Fibroblast of skin of scalp (primary cell): ENCODE data around the gene CYFIP1. TPM values are rescaled to one million over a fixed set of nuclear protein-coding genes. Genes with fewer than 3 reads are reported as not detected.
"Not testable (repeated sequence)": the region's sequence is repeated elsewhere in the genome, so short reads cannot be mapped to it uniquely, and the experiment has no call there.

Experiments used
- DNase-seq: peaks from one replicate; pipeline ENCODE4 v3.0.0-alpha.2; 2013
- polyA plus RNA-seq, 2 experiments: library from polyadenylated mRNA; unstranded; fragments of 120-200 nt; gene quantifications; one replicate each; pipeline ENCODE4 v1.2.1, GENCODE V29; 2013; ENCODE audit not compliant: insufficient read length in 2 of 2

The CYFIP1 gene
- polyA plus RNA-seq (2013, experiment 1 of 2; ENCODE audit: insufficient read length): 71.9 TPM
- polyA plus RNA-seq (2013, experiment 2 of 2; ENCODE audit: insufficient read length): 73.8 TPM

DNA sequence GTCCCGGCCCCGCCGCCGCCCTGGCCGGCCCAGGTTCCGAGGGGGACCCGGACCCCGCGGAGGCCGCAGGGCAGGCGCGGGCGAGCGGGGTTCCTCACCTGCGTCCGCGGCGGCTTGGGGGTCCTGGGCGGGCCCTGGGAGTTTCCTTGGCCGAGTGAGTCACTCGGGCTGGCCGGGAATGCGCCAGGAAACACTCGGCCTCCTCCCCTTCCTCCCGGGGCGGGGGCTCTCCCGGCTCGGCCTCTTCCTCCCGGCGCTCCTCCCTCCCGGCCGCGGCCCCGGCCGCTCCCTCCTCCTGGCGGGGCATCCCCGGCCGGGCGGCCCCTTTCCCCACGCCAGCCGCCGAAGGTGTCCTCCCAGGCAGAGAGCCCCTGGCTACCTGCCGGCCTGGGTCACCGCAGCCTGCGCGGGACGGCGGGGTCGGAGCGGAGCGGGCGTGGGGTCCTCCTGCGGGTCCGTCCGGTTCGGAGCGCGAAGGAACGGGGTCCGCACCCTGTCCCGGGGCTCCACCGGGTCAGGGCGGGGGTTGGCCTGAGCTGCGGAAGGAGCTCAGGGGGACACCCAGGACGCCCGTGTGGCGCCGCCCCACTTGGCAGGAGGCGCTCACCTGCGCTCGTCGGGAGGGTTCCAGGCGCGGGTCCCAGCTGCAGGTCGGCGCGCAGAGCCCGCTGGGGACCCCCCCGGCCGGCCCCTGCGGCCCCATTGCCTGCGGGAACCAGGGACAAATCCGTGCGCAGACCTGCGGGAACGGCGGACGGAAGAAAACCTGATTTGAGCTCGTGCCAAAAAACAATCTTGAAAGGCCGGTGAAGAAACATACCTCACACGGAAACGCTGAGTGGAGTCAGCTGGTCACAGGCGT, at the start of gene CYFIP1:
Gene CYFIP1 (minus strand): TSS at position 180 of the 862 bp plus-strand sequence. CDS start 33,083 bp downstream, outside the sequence.
- DNase-seq: peak; percentile 88

DNA sequence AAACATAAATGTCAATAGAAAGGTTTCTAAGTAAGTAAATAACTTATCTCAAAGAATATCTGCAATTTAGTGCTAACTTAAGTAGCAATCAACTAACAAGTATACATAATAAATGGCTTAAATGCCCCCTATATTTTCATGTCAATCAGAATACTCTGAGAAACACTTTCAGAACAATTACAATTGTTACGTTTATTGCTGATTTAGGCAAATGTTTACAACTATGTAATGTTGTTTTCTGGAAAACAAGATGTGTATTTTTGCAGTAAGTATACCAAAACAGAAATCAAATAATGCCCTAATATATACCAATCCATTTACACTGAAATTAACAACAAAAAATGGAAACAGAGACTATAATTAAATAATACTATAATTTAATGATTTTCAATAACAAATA, 46.0 kb upstream of the CYFIP1 start:
- no peak for DNase-seq

GRCh38 chr15:23022156-23022555, 42.0 kb upstream of the CYFIP1 start:
- no peak for DNase-seq

GRCh38 chr15:23014394-23015000, 34.3 kb upstream of the CYFIP1 start:
- DNase-seq: no peak

DNA sequence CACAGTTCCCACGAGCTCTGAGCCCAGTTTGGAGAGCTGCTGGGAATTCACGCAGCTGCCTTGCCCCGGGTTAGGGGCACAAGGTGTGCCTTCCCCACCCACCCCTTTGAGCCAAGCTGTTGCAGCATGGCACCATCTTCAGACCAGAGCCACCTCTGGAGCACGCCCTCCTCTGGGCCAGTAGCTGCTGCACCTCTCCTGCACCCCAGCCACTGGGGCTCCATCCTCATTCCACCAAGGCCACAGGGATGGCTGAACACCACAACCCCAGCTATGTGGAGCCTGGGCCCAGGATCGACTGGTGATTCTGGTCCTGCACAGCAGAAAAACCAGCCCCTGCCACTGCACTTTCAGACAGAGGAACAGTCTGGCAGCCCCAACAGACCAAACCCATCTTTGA, 33.5 kb upstream of the CYFIP1 start:
- no peak for DNase-seq

GRCh38 chr15:23012616-23013015, 32.4 kb upstream of the CYFIP1 start:
- not testable (repeated sequence) for DNase-seq

DNA sequence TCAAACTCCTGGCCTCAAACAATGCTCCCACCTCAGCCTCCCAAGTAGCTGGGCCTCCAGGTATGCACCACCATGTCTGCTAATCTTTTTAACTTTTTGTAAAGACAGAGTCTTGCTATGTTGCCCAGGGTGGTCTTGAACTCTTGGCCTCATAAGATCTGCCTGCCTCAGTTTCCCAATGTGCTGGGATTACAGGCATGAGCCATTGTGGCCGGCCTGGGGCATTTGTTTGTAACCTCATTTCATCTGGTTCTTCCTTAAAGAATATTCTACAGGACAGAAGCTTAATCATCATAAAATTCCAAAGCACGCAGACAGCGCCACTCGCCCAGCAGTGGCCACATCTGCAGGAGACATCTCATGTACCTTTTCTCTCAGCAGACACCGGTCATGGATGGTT, 23.6 kb upstream of the CYFIP1 start:
- no peak for DNase-seq

DNA sequence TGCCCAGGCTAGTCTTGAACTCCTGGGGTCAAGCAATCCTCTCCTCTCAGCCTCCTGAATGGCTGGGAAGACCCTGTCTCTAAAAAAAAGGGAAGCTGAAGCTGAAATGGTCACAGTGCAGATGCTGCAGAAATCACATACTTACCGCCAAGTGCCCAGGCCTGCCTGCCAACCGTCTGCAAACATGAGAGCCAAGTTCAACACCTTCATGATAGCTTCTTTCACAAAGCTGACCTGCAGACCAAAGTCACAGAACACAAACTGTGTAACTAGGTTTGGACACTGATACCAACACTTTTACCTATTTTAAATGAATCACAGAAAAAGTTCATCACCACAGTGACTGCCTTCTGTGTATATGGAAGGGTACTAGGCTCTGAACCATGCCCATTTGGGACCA, 22.8 kb upstream of the CYFIP1 start:
- DNase-seq: no peak

DNA sequence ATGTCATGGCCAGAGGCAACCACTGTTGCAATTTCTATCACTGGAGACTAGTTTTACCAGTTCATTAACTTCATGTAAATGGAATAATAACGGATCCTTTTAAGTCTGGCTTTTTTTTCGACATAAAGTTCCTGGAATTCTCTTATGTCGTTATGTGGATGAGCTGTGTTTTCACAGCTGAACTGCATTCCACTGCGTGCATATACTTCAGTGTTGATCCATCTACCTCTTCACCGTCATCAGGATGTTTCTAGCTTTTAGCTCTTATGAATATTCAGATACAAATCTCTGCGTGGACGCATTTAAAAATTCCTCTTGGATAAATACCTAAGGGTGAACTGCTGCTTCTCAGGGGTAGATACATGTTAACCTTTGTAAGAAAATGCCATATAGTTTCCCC, 15.6 kb upstream of the CYFIP1 start:
- DNase-seq: no peak

GRCh38 chr15:22992024-22992326, 11.8 kb upstream of the CYFIP1 start:
- DNase-seq: no peak

DNA sequence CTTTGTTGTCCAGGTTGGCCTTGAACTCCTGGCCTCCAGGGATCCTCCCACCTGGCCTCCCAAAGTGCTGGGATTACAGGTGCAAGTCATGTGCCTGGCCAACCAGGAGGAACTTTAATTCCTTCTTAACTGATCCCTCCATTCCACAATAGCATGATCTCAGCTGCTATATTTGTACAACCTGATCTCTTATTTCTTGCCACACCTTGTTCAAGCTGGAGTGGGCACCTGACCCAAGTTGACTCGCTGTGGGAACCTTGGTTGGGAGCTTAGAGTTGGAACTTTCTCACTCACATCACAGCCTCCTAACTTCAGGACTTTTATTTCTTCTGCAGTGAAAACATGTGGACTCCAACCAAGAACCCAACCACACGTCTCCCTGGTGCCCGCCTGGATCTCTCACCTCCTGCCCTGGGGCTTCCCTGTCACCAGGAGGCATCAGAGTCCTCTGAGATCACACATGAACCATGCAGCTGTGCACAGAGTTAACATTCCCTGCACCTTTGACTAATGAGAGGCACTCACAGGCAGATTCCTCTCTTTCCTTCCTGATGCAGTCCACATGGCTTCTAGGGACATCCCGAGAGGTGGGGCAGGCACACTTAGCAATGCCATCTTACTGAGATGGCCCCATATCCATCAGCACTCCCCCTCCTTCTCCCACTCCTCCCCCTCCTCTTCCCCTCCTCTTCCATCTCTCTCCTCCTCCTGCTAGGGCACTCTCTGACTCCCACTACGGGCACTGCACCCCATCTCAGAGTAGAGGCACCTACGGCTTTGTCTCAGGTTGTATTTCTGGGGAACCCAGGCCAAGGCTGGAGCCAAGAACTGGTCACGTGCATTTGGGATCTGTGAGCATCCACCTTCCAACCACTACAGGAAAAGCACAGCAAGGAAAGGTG, 9.7 kb upstream of the CYFIP1 start:
- DNase-seq: no peak

DNA sequence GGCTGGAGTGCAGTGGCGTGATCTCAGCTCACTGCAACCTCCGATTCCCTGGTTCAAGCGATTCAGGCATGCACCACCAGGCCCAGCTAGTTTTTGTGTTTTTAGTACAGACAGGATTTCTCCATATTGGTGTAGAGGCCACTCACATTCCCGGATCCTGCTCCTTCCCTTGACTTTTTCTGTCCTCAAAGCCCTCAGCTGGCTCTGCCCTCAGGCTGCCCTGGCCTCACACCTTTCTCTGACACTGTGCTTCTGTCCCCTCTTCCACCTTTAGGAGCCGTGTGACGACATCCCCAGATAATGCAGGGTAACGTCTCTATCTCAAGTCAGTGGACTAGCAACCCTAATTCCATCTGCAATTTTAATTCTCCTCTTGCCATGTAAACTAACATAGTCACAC, 8.6 kb upstream of the CYFIP1 start:
- no peak for DNase-seq

- DNase-seq: not testable (repeated sequence)
Measured at GRCh38 chr15:22981931-22982330, 1.8 kb upstream of the CYFIP1 start.

- DNase-seq: no peak
Measured at GRCh38 chr15:22981051-22981840, 1.1 kb upstream of the CYFIP1 start.

- peak; percentile 38 for DNase-seq
Measured at GRCh38 chr15:22979238-22980188, 655 bp downstream of the CYFIP1 start.

- DNase-seq: no peak
Measured at GRCh38 chr15:22978691-22979237, 1.4 kb downstream of the CYFIP1 start.

- DNase-seq: no peak
Measured at GRCh38 chr15:22974745-22975144, 5.4 kb downstream of the CYFIP1 start.

DNA sequence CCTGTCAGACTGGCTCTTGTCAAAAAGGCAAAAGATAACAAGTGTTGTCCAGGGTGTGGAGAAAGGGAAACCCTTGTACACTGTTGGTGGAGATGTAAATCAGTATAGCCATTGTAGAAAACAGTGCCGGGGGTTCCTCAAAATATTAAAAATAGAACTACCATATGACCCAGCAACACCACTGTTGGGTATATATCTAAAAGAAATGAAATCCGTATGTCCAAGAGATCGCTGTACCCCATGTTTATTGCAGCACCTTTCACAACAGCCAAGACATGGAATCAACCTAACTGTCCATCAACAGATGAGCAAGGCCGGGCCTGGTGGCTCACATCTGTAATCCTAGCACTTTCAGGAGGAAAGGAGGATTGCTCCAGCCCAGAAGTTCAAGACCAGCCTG, 6.2 kb downstream of the CYFIP1 start:
- no peak for DNase-seq

DNA sequence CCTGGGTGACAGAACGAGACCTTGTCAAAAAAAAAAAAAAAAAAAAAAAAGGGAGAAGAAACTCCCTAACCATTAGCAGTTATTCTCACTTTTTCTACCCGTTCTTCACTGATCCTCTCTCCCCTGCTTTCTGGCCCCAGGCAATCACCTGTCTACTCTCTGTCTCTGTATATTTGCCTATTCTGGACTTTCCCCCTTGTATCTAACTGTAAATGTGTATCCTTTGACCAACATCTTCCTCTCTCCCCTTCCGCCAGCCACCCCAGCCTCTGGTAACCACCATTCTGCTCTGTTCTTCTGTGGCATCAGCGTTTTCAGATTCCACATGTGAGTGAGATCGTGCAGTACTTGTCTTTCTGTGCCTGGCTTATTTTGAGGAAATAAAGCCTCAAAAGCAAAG, 6.9 kb downstream of the CYFIP1 start:
- DNase-seq: no peak

- no peak for DNase-seq
Measured at GRCh38 chr15:22969489-22969888, 10.7 kb downstream of the CYFIP1 start.

- DNase-seq: peak; percentile 75
Measured at GRCh38 chr15:22968366-22968765, 11.8 kb downstream of the CYFIP1 start.
